Heart left ventricle (tissue), 16 donors: ENCODE results near the gene MYO1E. TPM values are rescaled to one million over a fixed set of nuclear protein-coding genes. Genes with fewer than 3 reads are reported as not detected.

Experiments
- ATAC-seq, 4 donors: fragments of 200-7000 bp; cut with Tn5 transposase; one replicate each; pipeline ENCODE4 v1.9.1; 2020 to 2022; ENCODE audit warnings: moderate library complexity in 4 of 4, mild to moderate bottlenecking in 3 of 4, moderate number of reproducible peaks in 1 of 4
- DNase-seq, 5 donors: peaks; one replicate each; pipeline ENCODE4 v3.0.0-alpha.2; 2020
- H3K27ac ChIP-seq, 12 donors: fragments of 200-600 bp; sonication (generic) in 4 of 12; one replicate each; pipeline versions ENCODE4 v1.5.0 to v1.8.0; 2016 to 2022; ENCODE audit warnings: mild to moderate bottlenecking in 2 of 12
- H3K27me3 ChIP-seq, 9 donors: fragments of 200-600 bp; sonication (generic) in 2 of 9; one replicate each; pipeline versions ENCODE4 v1.5.1 to v1.8.0; 2016 to 2022; ENCODE audit warnings: mild to moderate bottlenecking in 3 of 9
- H3K36me3 ChIP-seq, 9 donors: fragments of 200-600 bp; sonication (generic) in 2 of 9; one replicate each; pipeline versions ENCODE4 v1.5.0 to v1.8.0; 2018 to 2022; ENCODE audit warnings: mild to moderate bottlenecking in 2 of 9
- H3K4me1 ChIP-seq, 12 donors: fragments of 200-600 bp; sonication (generic) in 4 of 12; one replicate each; pipeline versions ENCODE4 v1.5.0 to v1.8.0; 2016 to 2022; ENCODE audit warnings: mild to moderate bottlenecking in 3 of 12
- H3K4me3 ChIP-seq, 12 donors: fragments of 200-600 bp; sonication (generic) in 4 of 12; one replicate each; pipeline versions ENCODE4 v1.5.0 to v1.8.0; 2017 to 2022; ENCODE audit warnings: mild to moderate bottlenecking in 9 of 12, moderate library complexity in 4 of 12
- H3K9me3 ChIP-seq, 12 donors: fragments of 200-600 bp; sonication (generic) in 4 of 12; one replicate each; pipeline versions ENCODE4 v1.5.0 to v1.8.0; 2016 to 2022; ENCODE audit warnings: mild to moderate bottlenecking in 1 of 12
- CTCF ChIP-seq, 12 donors: fragments of 200-600 bp; sonication (generic) in 4 of 12; IDR thresholded peaks; one replicate each; pipeline versions ENCODE4 v1.5.0 to v1.8.0; 2018 to 2022; ENCODE audit warnings: antibody characterized with exemption in 12 of 12, mild to moderate bottlenecking in 5 of 12
- POLR2A ChIP-seq, 2 donors: fragments of 450-650 bp; IDR thresholded peaks; one replicate each; pipeline ENCODE4 v1.6.1; 2017; ENCODE audit warnings: antibody characterized with exemption in 2 of 2, mild to moderate bottlenecking in 2 of 2, moderate library complexity in 2 of 2
- whole genome bisulfite sequencing, 4 donors: extraction: QIAGEN DNeasy Blood & Tissue Kit in 2 of 4; methylation state at CpG; one replicate each; pipeline versions ENCODE4 v1.1.5 to v1.1.7; 2013 to 2018; 5-methylcytosine and 5-hydroxymethylcytosine counted together
- intact Hi-C, 10 donors: fragments of 100-400 bp; cut with DNase I; formaldehyde crosslinking; loops; one replicate each; pipeline versions ENCODE4 v1.11.1 to v1.14.2; 2022
- polyA plus RNA-seq, 2 donors: library from polyadenylated mRNA; stranded (reverse); fragments of 200-250 nt; gene quantifications; one replicate each; pipeline ENCODE4 v1.2.3, GENCODE V29; 2013
- total RNA-seq, 9 donors: library from RNA; depleted of rRNA in 2 of 9; stranded (reverse); fragments of >200 nt in 2 of 9; fragmentation: NEBNext Ultra II Directional in 3 of 9; extraction: Animal tissue kit (Norgen Biotek cat#: 25700) in 3 of 9; gene quantifications; one replicate each; pipeline versions ENCODE4 v1.1.0 to v1.2.4, GENCODE V29; 2016 to 2023
- donor health status: ischemic (EF 13 %, LVEDD 7.1; RV severe dilation, severe dysfunction).
- donor health status: healthy with polysubstance abuse.
- donor health status: DM: no; HTN: yes; CAD: no.
- donor health status: DM: no; HTN: no; CAD: no.
- donor health status: ischemic (EF 25% LVEDD 6.9; RV normal size, moderate dysfunction).
- donor health status: ischemic (EF 25% LVEDD 5.7; RV mildly dilated, moderate dysfunction).
- donor health status: healthy.
- donor health status: DM: yes; HTN: yes; CAD: no.
- donor health status: ischemic (EF 35%, LVEDD 5.7; RV mildly dilated, moderate dysfunction).
- donor health status: nonischemic (EF 11% LVEDD 7.7; RV severe dilation, severe dysfunction).
- donor health status: DM: yes; HTN: yes; CAD: no.
- donor health status: PGD.
- donor health status: ischemic (EF 29% LVEDD 5.4; RV normal size, mild dysfunction).
- donor health status: nonischemic (EF 23%, LVEDD 6.1; RV moderate dilation, normal function).

Gene MYO1E
- total and polyA plus RNA-seq, 11 donors: 8.5 to 98.6 (median 25.2) TPM

GRCh38 chr15:59172289-59172901, 200.3 kb downstream of the MYO1E start:
- no peak for DNase-seq
- Histone ChIP-seq H3K27ac (no peak overlapping the region), H3K4me1 (peaks cover 0 to 58% (median 8%) of the 10 kb centered on the region in 12 donors), H3K36me3 (peaks cover 0 to 43% (median 27%) of the 10 kb centered on the region in 9 donors), H3K27me3 (no peaks in the 10 kb centered on the region), H3K9me3 (no peaks in the 10 kb centered on the region), H3K4me3 (no peak overlapping the region)
- intact Hi-C loops: loop anchor here in 4 of 10 donors (5.0 to 10.0 kb wide), 3 partner anchors 242 to 322 kb away; no protein-coding TSS in a partner anchor
- 95 to 99% (median 97%) methylated on average over 6 to 7 of the region's 7 CpGs for WGBS, 4 donors
- ATAC-seq: no peak
- TF ChIP-seq CTCF (IDR thresholded peaks at IDR 0.05) (peak in 1 of 12 donors; percentile 11), POLR2A (IDR thresholded peaks at IDR 0.05) (no peak)

GRCh38 chr15:59171067-59171397, 201.6 kb downstream of the MYO1E start:
- H3K4me1 ChIP-seq: peaks cover 0 to 51% (median 7%) of the 10 kb centered on the region in 12 donors
- DNase-seq (no peak), ATAC-seq (no peak)
- TF ChIP-seq POLR2A (IDR thresholded peaks at IDR 0.05): no peak
- no peak for TF ChIP-seq CTCF (IDR thresholded peaks at IDR 0.05)
- no peaks in the 10 kb centered on the region for H3K9me3 ChIP-seq
- H3K27ac ChIP-seq: peak overlapping the region in 1 of 12 donors; percentile 80
- intact Hi-C loops: loop anchor here in 4 of 10 donors (5.0 to 10.0 kb wide), 3 partner anchors 244 to 324 kb away; no protein-coding TSS in a partner anchor
- H3K27me3 ChIP-seq: no peaks in the 10 kb centered on the region
- peaks cover 0 to 49% (median 21%) of the 10 kb centered on the region in 9 donors for H3K36me3 ChIP-seq
- 89 to 95% (median 94%) methylated on average over 8 of the region's 8 CpGs for WGBS, 4 donors
- no peak overlapping the region for H3K4me3 ChIP-seq

DNA sequence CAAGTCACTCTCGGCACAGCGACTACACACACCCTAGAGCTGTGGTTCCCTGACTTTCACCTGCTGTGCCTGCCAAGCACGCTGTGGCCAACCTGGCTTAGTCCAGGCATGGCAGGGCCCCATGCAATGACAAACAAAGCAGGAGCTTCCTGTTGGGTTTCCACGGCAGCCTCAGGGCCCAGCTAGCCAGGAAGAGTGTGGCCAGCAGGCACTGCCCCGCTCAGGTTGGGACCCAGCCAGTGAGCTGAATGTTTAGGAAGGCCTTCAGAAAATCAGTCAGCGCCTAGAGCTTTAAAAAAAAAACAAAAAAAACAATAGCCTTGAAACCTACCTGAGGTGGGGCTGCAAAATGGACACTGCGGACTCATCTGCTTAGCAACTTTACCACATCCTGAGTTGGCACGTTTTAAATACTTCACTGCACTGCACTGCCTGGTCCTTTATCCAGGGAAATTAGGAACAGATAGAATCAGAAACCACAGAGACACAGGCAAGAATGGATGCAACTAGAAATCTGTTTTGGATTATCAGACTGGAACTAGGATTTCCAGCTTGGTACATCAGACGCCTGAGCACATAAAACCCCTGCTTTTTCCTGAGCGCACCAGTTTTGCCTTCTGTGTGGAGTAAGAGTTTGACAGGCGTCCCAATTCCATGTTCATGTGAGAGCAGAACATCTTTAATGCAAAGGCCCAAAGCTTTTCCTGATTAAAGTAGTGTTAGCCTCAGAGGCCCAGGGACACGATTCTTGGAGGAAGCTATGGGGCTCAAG, 202.2 kb downstream of the MYO1E start:
- Histone ChIP-seq H3K4me3 (no peak overlapping the region), H3K27ac (peak overlapping the region in 5 of 12 donors; percentile 21 to 80 (median 53)), H3K36me3 (peaks cover 0 to 51% (median 21%) of the 10 kb centered on the region in 9 donors), H3K27me3 (no peaks in the 10 kb centered on the region), H3K9me3 (no peaks in the 10 kb centered on the region), H3K4me1 (peaks cover 0 to 46% (median 5%) of the 10 kb centered on the region in 12 donors)
- intact Hi-C loops: loop anchor here in 4 of 10 donors (5.0 to 10.0 kb wide), 3 partner anchors 244 to 324 kb away; no protein-coding TSS in a partner anchor
- WGBS, 4 donors: 69 to 81% (median 79%) methylated on average over 12 of the region's 12 CpGs
- peak in 2 of 4 donors; percentile 40 to 46 for ATAC-seq
- peak in 1 of 5 donors; percentile 23 for DNase-seq
- TF ChIP-seq POLR2A (IDR thresholded peaks at IDR 0.05) (no peak), CTCF (IDR thresholded peaks at IDR 0.05) (no peak)

GRCh38 chr15:59169251-59169708, 203.4 kb downstream of the MYO1E start:
- 79 to 89% (median 87%) methylated on average over 3 of the region's 3 CpGs for WGBS, 4 donors
- Histone ChIP-seq H3K36me3 (peaks cover 0 to 56% (median 21%) of the 10 kb centered on the region in 9 donors), H3K27ac (peak overlapping the region in 5 of 12 donors; percentile 35 to 80 (median 57)), H3K4me3 (no peak overlapping the region), H3K9me3 (no peaks in the 10 kb centered on the region), H3K27me3 (no peaks in the 10 kb centered on the region), H3K4me1 (peaks cover 0 to 34% (median 0%) of the 10 kb centered on the region in 12 donors)
- ATAC-seq: peak in 3 of 4 donors; percentile 61 to 64 (median 62)
- TF ChIP-seq POLR2A (IDR thresholded peaks at IDR 0.05): no peak
- no peak for TF ChIP-seq CTCF (IDR thresholded peaks at IDR 0.05)
- DNase-seq: no peak
- intact Hi-C loops: loop anchor here in 1 of 10 donors (10.0 kb wide), 1 partner anchor 326 kb away; no protein-coding TSS in a partner anchor
